Ishikawa (cell line): ENCODE data around the gene LINGO1.

ENCODE experiments used
- CEBPB ChIP-seq: IDR thresholded peaks from 2 replicates; pipeline ENCODE4 v1.6.1; 2012
- CREB1 ChIP-seq: IDR thresholded peaks from 2 replicates; pipeline ENCODE4 v1.6.1; 2012; ENCODE audit warnings: low read depth
- EGR1 ChIP-seq: IDR thresholded peaks from 2 replicates; pipeline ENCODE4 v1.6.1; 2012
- EP300 ChIP-seq: IDR thresholded peaks from 2 replicates; pipeline ENCODE4 v1.6.1; 2012; ENCODE audit warnings: borderline replicate concordance
- FOXM1 ChIP-seq: IDR thresholded peaks from 2 replicates; pipeline ENCODE4 v1.6.1; 2012; ENCODE audit warnings: low read depth, borderline replicate concordance
- NFIC ChIP-seq: IDR thresholded peaks from 2 replicates; pipeline ENCODE4 v1.6.1; 2012
- RAD21 ChIP-seq: IDR thresholded peaks from 2 replicates; pipeline ENCODE4 v1.6.1; 2012; ENCODE audit warnings: low read depth
- REST ChIP-seq: IDR thresholded peaks from 2 replicates; pipeline ENCODE4 v1.6.1; 2012; ENCODE audit warnings: low read depth, mild to moderate bottlenecking
- TAF1 ChIP-seq: IDR thresholded peaks from 2 replicates; pipeline ENCODE4 v1.6.1; 2012; ENCODE audit warnings: low read depth, mild to moderate bottlenecking
- TCF12 ChIP-seq: IDR thresholded peaks from 2 replicates; pipeline ENCODE4 v1.6.1; 2012; ENCODE audit warnings: low read depth
- TEAD4 ChIP-seq: IDR thresholded peaks from 2 replicates; pipeline ENCODE4 v1.6.1; 2012
- YY1 ChIP-seq: IDR thresholded peaks from 2 replicates; pipeline ENCODE4 v1.6.1; 2012; ENCODE audit warnings: low read depth
- ZBTB7A ChIP-seq: IDR thresholded peaks from 2 replicates; pipeline ENCODE4 v1.6.1; 2012; ENCODE audit warnings: low read depth
- TF ChIP-seq, protein P1 (sequence below): IDR thresholded peaks from 2 replicates; pipeline ENCODE4 v1.6.1; 2012
- TF ChIP-seq, protein P2 (sequence below): IDR thresholded peaks from 2 replicates; pipeline ENCODE4 v1.6.1; 2012

LINGO1 gene

DNA sequence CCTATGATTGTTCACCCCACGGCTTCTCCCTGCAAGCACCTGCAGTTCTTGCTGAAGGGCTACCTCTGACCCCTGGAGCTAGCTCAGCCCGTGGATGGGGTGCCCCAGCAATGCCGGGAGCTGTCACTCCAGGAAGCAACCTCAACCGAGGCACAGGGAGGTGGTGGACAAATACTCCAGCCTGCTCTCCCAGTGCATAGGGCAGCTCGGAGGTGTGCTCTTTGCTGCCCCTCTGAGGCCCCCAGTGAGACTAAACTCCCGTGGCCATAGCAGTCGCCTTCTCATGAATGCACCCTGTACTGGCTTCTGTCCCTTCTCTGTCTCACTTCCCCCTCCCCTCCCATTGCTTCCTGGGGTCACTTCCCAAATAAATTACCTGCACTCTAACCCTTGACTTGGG, 48.5 kb downstream of the LINGO1 start:
- TF ChIP-seq CEBPB (no peak), RAD21 (peak; percentile 14; the same call in 1 of the 2 replicates), ZBTB7A (no peak), YY1 (no peak), NFIC (no peak), REST (no peak), CREB1 (no peak)

- no peak for TF ChIP-seq YY1
Measured at GRCh38 chr15:77582763-77583162, 49.9 kb downstream of the LINGO1 start.

GRCh38 chr15:77581896-77582569, 50.7 kb downstream of the LINGO1 start:
- no peak for TF ChIP-seq TAF1
- TF ChIP-seq, protein P1, sequence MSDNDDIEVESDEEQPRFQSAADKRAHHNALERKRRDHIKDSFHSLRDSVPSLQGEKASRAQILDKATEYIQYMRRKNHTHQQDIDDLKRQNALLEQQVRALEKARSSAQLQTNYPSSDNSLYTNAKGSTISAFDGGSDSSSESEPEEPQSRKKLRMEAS = no peak
- TF ChIP-seq TCF12 = no peak
- no peak for TF ChIP-seq EP300
- no peak for TF ChIP-seq YY1
- TF ChIP-seq, protein P2, sequence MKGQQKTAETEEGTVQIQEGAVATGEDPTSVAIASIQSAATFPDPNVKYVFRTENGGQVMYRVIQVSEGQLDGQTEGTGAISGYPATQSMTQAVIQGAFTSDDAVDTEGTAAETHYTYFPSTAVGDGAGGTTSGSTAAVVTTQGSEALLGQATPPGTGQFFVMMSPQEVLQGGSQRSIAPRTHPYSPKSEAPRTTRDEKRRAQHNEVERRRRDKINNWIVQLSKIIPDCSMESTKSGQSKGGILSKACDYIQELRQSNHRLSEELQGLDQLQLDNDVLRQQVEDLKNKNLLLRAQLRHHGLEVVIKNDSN = no peak
- TF ChIP-seq EGR1 = no peak
- TF ChIP-seq FOXM1 = no peak
- no peak for TF ChIP-seq CREB1
- TF ChIP-seq ZBTB7A = no peak
- no peak for TF ChIP-seq RAD21
- TF ChIP-seq NFIC = no peak
- TF ChIP-seq CEBPB = no peak
- no peak for TF ChIP-seq REST
- TF ChIP-seq TEAD4 = no peak

DNA sequence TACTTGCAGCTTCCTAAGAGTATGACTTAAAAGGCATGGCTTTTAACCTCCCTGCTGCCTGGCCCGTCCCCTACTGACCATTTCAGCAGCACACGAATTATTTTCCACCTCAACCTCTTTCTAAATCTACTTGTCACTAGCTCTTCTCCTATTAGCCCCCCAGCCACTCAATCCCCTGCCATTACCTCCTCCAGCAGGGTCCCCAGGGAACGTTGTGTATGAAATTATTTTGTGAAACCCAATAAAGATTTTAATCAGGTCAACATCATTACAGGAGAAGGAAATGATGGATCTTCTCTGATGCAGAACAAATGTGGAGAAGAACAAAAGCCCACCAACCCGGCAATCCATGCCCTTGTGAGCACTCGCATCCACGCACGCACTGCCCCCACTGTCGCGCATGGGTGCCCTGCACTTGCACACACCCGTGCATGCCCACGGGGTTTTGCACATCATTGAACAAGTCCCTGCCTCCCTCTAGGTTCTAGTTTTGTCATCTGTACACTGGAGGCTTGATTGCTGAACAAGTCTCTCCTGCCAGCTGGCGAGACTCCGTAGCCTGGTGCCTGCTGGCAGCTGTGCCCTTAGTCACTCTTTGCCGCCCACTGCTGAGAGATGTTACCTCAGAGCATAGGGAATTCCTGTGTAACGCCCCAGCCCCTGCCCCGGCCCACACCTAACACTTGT, 51.6 kb downstream of the LINGO1 start:
- no peak for TF ChIP-seq ZBTB7A
- TF ChIP-seq TEAD4 = no peak
- TF ChIP-seq NFIC = no peak
- TF ChIP-seq RAD21 = no peak
- no peak for TF ChIP-seq FOXM1
- TF ChIP-seq, protein P1 = no peak
- no peak for TF ChIP-seq EP300
- no peak for TF ChIP-seq TCF12
- TF ChIP-seq EGR1 = no peak
- no peak for TF ChIP-seq CREB1
- no peak for TF ChIP-seq TAF1
- no peak for TF ChIP-seq YY1

DNA sequence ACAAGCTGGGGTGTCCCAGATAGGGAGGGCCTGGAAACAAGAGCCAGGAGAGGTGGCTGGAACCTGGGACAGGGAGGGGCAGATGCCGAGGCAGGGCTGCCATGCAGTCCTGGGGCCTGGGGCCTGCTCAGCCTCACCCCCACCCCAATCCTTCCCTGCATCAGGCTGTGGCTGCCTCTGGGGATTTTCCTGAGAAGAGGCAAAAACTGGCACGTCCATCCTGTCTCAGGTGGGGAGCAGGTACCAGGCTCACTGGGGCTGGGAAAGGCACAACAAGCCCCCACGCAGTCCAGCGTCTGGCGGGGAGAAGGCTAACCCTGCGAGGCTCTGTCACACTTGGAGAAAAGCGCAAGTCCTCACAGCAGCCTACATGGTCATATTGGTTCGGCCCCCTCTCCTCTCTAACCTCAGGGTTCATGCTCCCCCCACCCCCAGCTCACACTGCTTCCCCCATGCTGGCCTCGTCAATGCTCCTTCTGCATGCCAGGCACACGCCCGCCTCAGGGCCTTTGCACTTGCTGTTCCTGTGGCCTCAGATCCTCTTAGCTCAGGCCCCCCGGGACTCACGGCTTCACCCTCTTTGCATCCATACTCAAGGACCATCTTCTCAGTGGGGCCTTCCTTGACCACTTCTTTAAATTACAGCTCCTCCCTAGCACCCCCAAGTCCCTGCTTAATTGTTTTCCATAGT, 53.1 kb downstream of the LINGO1 start:
- TF ChIP-seq, protein P2 = no peak
- TF ChIP-seq TCF12 = no peak
- TF ChIP-seq TEAD4 = no peak
- no peak for TF ChIP-seq CEBPB
- no peak for TF ChIP-seq REST
- TF ChIP-seq CREB1 = no peak
- TF ChIP-seq TAF1 = no peak
- no peak for TF ChIP-seq YY1
- TF ChIP-seq EP300 = no peak
- TF ChIP-seq, protein P1 = no peak
- TF ChIP-seq FOXM1 = no peak
- TF ChIP-seq ZBTB7A = no peak
- no peak for TF ChIP-seq NFIC
- TF ChIP-seq EGR1 = no peak
- no peak for TF ChIP-seq RAD21
